ENCODE measurements around the gene PHF2.

The PHF2 gene

GRCh38 chr9:93601063-93601462 is 24.7 kb downstream of the PHF2 start:
- no peak for DNase-seq (ENCODE audit: low read depth)

- no peak for DNase-seq (ENCODE audit: low read depth)
Observed at GRCh38 chr9:93601666-93602065, 25.3 kb downstream of the PHF2 start.

- no peak for DNase-seq (ENCODE audit: low read depth)
Observed at GRCh38 chr9:93603011-93603410, 26.6 kb downstream of the PHF2 start.

DNA sequence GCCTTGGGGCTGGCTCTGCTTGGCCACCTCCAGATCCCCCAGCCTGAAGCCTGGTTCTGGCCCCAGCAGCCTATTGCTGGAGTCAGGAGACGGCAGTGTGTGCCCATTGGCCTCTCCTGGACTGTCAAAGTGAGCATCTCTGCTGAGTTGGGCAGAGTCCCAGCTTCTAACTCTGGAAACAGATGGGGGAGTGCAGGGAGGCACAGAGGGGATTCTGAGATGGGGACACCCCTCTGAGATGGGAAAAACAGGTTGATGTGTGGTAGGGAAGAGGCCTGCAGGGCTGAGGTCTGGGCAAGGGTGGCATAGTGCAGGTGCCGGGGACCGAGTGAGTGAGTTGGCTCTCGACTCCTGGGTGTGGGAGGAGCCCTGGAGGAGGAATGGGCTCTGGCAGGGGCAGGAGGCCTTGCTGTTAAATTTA is 27.5 kb downstream of the PHF2 start:
- no peak for DNase-seq (ENCODE audit: low read depth)

DNA sequence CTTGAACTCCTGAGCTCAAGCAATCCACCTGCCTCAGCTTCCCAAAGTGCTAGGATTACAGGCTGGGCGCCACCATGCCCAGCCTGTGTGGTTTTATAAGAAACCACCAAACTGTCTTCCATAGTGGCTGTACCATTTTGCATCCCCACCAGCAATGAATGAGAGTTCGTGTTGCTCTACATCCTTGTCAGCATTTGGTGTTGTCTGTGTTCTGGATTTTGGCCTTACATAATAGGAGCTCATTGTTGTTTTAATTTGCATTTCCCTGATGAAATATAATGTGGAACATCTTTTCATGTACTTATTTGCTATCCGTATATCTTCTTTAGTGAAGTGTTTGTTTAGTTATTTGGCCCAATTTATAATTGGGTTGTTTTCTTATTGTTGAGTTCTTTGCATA is 29.8 kb downstream of the PHF2 start:
- no peak for DNase-seq (ENCODE audit: low read depth)

GRCh38 chr9:93610206-93610605 is 33.8 kb downstream of the PHF2 start:
- no peak for DNase-seq (ENCODE audit: low read depth)

- no peak for DNase-seq (ENCODE audit: low read depth)
Observed at GRCh38 chr9:93612052-93612795, 35.8 kb downstream of the PHF2 start.

DNA sequence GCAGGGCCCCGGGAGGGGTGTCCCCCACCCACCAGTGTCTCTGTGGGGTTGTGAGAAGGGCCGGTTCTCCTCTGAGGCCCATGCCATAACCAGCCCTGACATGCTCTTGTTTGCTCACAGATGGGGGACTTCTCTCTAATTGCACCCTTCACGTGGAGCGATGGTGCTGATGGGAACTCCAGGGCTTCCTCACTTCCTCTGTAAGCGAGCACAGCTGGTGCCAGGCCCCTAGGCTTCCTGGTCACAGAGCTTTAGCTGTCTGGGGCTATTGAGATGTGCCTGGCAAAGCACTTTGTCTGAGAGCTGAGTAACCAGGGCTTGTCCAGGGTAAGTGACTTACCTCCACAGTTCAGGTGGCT is 36.4 kb downstream of the PHF2 start:
- DNase-seq (ENCODE audit: low read depth): no peak

GRCh38 chr9:93613174-93613573 is 36.8 kb downstream of the PHF2 start:
- no peak for DNase-seq (ENCODE audit: low read depth)

GRCh38 chr9:93613791-93614190 is 37.4 kb downstream of the PHF2 start:
- no peak for DNase-seq (ENCODE audit: low read depth)

GRCh38 chr9:93614830-93615468 is 38.6 kb downstream of the PHF2 start:
- DNase-seq (ENCODE audit: low read depth): no peak

- DNase-seq (ENCODE audit: low read depth): no peak
Observed at GRCh38 chr9:93616044-93616443, 39.7 kb downstream of the PHF2 start.

GRCh38 chr9:93617273-93617672 is 40.9 kb downstream of the PHF2 start:
- no peak for DNase-seq (ENCODE audit: low read depth)

DNA sequence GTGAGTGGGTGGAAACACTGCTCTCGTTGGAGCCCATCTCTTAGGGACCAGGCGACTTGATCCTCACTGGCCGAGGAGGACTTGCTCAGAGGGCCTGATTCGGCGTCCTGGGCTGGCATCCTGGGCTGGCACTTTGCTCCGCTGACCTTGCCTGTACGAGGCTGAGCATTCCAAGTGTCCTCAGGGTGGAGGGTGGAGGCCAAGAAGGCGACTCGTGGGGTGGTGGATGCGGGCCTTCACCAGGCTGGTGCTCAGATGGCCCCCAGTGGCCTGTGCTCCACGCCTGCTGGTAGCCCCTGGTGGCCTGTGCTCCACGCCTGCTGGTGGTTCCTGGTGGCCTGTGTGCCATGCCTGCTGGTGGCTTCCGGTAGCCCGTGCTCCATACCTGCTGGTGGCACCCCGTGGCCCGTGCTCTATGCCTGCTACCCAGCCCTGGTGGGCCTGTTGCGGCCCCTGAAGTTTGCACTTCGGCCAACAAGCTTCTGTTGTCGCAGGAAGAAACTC is 42.9 kb downstream of the PHF2 start:
- DNase-seq (ENCODE audit: low read depth): no peak

- no peak for DNase-seq (ENCODE audit: low read depth)
Observed at GRCh38 chr9:93620041-93620506, 43.7 kb downstream of the PHF2 start.

GRCh38 chr9:93620881-93621820 is 44.8 kb downstream of the PHF2 start:
- DNase-seq (ENCODE audit: low read depth): no peak

DNA sequence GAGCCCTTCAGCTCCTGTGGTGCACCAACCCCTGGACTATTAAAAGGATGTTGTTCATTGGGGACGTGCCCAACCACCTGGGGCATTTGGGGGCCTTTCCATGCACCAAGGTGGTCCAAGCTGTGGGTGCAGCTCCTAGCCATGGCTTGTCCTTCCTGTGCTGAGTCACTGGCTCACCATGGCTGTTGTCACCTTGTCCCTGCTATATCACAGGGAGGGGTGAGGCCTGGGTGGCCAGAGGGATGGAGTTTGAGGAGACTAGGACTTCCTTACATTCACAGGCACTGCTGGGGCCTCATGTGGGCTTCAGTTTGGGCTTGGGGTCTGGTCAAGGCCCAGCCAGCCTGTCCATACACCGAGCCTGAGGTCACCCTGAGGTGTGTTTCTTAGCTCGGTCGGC is 45.5 kb downstream of the PHF2 start:
- no peak for DNase-seq (ENCODE audit: low read depth)

DNA sequence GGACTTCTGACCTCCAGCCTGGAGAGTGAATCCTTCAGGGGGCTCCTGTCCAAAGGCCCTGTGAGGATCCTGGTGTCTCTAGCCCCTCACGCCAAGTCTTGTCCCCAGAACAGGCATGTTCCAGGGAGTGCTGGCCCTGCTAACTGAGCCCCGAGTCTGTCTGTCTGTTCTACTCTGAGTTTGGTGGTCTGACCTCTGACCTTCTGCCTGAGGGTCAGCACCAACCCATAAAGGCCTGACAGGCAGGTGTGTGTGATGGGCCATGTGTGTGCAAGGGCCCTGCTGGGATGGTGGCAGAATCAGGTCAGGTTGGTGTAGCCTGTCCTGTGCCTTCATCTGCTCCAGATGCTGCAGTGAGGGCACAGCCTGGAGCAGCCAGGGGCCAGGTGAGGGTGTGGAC is 46.3 kb downstream of the PHF2 start:
- DNase-seq (ENCODE audit: low read depth): no peak

- no peak for DNase-seq (ENCODE audit: low read depth)
Observed at GRCh38 chr9:93623753-93624152, 47.4 kb downstream of the PHF2 start.

- DNase-seq (ENCODE audit: low read depth): no peak
Observed at GRCh38 chr9:93624431-93624834, 48.0 kb downstream of the PHF2 start.

- no peak for DNase-seq (ENCODE audit: low read depth)
Observed at GRCh38 chr9:93624977-93625376, 48.6 kb downstream of the PHF2 start.

DNA sequence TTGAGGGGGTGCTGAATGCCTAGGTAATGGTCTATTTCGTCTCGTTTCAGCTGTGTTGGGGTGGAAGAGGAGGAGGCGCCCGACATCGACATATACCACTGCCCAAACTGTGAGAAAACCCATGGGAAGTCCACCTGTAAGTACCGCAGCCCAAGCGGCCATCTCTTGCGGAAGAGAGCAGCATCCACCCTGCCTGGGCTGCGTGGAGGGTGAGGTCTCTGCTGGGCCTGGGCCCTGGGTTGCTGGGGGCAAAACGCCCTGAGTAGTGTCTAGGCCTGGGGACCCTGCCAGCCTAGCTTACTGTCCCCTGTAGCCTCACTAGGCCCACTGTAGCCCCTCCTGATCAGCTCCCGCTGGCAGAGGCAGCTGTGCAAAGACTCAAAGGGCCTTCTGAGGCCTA is 53.5 kb downstream of the PHF2 start:
- no peak for DNase-seq (ENCODE audit: low read depth)
